ENCODE data around the gene HSDL2. TPM values are rescaled to one million over a fixed set of nuclear protein-coding genes. Genes with fewer than 3 reads are reported as not detected.
"Not testable (repeated sequence)": the region's sequence is repeated elsewhere in the genome, so short reads cannot be mapped to it uniquely, and the experiment has no call there.

HSDL2 gene
- total and polyA plus RNA-seq, 7 experiments from 2014 or later = 9.2 to 24.6 (median 15.5) TPM

DNA sequence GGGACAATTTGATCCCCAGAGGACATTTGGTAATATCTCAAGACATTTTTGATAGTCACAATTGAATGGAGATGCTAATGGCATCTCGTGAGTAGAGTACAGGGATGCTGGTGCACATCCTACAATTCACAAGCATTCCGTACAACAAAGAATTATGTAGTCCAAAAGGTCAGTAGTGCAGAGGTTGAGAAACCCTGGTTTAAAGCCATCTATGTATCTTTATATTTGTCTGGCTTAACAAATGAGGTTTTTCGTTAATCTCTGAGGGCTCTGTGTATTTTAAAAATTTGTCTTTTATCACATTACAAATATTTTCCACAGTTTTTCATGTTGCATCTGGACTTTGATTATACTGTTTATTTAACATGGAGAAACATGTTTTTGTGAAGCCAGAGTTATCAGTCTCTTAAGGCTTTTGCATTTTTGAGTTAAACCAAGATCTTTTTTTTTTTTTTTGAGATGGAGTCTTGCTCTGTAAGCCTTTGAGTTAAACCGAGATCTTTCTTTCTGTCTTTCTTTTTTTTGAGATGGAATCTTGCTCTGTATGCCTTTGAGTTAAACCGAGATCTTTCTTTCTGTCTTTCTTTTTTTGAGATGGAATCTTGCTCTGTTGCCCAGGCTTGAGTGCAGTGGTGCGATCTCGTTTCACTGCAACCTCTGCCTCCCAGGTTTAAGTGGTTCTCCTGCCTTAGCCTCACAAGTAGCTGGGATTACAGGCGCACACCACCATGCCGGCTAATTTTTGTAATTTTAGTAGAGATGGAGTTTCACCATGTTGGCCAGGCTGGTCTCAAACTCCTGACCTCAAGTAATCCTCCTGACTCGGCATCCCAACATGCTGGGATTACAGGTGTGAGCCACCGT, 2.8 kb downstream of the HSDL2 start:
- POLR2A ChIA-PET = no interaction called here
- H3K4me1 ChIP-seq (ENCODE audit: control insufficient read depth in 2 of 2, insufficient read depth in 2 of 2, low read length in 2 of 2) = peaks cover 13 to 20% of the 10 kb centered on the region in 2 donors
- no peaks in the 10 kb centered on the region for H3K9me3 Mint-ChIP-seq
- DNase-seq (no peak), ATAC-seq (no peak)
- peaks cover 26 to 56% (median 45%) of the 10 kb centered on the region in 7 donors for H3K4me1 Mint-ChIP-seq
- no peaks in the 10 kb centered on the region for H3K27me3 ChIP-seq (ENCODE audit: control insufficient read depth in 2 of 2, insufficient read depth in 2 of 2, low read length in 2 of 2)
- peaks cover 0 to 8% (median 0%) of the 10 kb centered on the region in 3 experiments for H3K36me3 ChIP-seq (ENCODE audit: control insufficient read depth in 2 of 3, insufficient read depth in 3 of 3, low read length in 3 of 3)
- intact Hi-C loops (cut with micrococcal nuclease) = no loop called here
- H3K9me3 ChIP-seq (ENCODE audit: control insufficient read depth in 2 of 3, low read length in 3 of 3) = no peaks in the 10 kb centered on the region
- H3K4me3 ChIP-seq (ENCODE audit: low read length) = no peak overlapping the region
- no peaks in the 10 kb centered on the region for H3K27me3 Mint-ChIP-seq
- peak overlapping the region in 3 of 10 donors; percentile 5 to 25 (median 7) for H3K4me3 Mint-ChIP-seq
- H3K36me3 Mint-ChIP-seq = peaks cover 0 to 10% (median 2%) of the 10 kb centered on the region in 5 donors
- H3K27ac Mint-ChIP-seq = peak overlapping the region in 2 of 9 donors; percentile 11 to 66
- CTCF ChIA-PET = no interaction called here
- no peak overlapping the region for H3K27ac ChIP-seq (ENCODE audit: low read depth, low read length)

- Mint-ChIP-seq H3K27ac (peak overlapping the region in 1 of 9 donors; percentile 78), H3K4me1 (peaks cover 23 to 45% (median 31%) of the 10 kb centered on the region in 7 donors), H3K9me3 (no peaks in the 10 kb centered on the region), H3K4me3 (no peak overlapping the region), H3K27me3 (no peaks in the 10 kb centered on the region), H3K36me3 (peaks cover 0 to 14% (median 3%) of the 10 kb centered on the region in 5 donors)
- ChIA-PET CTCF (interaction anchor here (1.2 kb wide), 1 partner anchor 378 kb away, joined by 3 read pairs; no protein-coding TSS in a partner anchor), POLR2A (no interaction called here)
- no peaks in the 10 kb centered on the region for H3K9me3 ChIP-seq (ENCODE audit: control insufficient read depth in 2 of 3, low read length in 3 of 3)
- ATAC-seq (no peak), DNase-seq (no peak)
- H3K27ac ChIP-seq (ENCODE audit: low read depth, low read length) = no peak overlapping the region
- H3K4me1 ChIP-seq (ENCODE audit: control insufficient read depth in 2 of 2, insufficient read depth in 2 of 2, low read length in 2 of 2) = peaks cover 9 to 10% of the 10 kb centered on the region in 2 donors
- peaks cover 0 to 8% (median 0%) of the 10 kb centered on the region in 3 experiments for H3K36me3 ChIP-seq (ENCODE audit: control insufficient read depth in 2 of 3, insufficient read depth in 3 of 3, low read length in 3 of 3)
- no peaks in the 10 kb centered on the region for H3K27me3 ChIP-seq (ENCODE audit: control insufficient read depth in 2 of 2, insufficient read depth in 2 of 2, low read length in 2 of 2)
- intact Hi-C loops (cut with micrococcal nuclease) = no loop called here
- no peak overlapping the region for H3K4me3 ChIP-seq (ENCODE audit: low read length)
These were observed 4.3 kb downstream of the HSDL2 start for GRCh38 chr9:112384219-112384618.

DNA sequence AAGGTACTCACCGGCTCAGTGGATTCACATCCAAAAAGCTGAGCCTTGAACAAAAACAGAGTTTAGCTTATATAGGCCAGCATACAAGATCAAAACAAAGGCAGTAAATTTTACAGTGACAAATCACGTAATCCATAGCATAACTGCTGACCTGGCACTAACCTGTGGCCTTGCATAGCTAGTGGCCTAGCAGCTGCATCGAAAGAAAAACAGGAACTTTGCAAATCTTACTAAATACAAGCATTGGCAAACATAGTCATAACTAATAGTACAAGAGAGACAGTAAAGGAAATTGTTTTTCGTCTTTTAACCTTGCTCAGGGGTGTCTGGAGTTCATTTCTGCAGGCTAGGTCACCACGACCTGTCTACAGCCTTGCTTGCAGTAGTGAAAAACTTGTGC, 4.8 kb downstream of the HSDL2 start:
- DNase-seq = no peak
- ChIA-PET CTCF (interaction anchor here (1.2 kb wide), 1 partner anchor 378 kb away, joined by 3 read pairs; no protein-coding TSS in a partner anchor), POLR2A (no interaction called here)
- Mint-ChIP-seq H3K36me3 (peaks cover 0 to 14% (median 3%) of the 10 kb centered on the region in 5 donors), H3K27me3 (no peaks in the 10 kb centered on the region), H3K4me1 (peaks cover 23 to 43% (median 30%) of the 10 kb centered on the region in 7 donors), H3K4me3 (no peak overlapping the region), H3K27ac (no peak overlapping the region), H3K9me3 (no peaks in the 10 kb centered on the region)
- peaks cover 0 to 4% (median 0%) of the 10 kb centered on the region in 3 experiments for H3K36me3 ChIP-seq (ENCODE audit: control insufficient read depth in 2 of 3, insufficient read depth in 3 of 3, low read length in 3 of 3)
- no peaks in the 10 kb centered on the region for H3K9me3 ChIP-seq (ENCODE audit: control insufficient read depth in 2 of 3, low read length in 3 of 3)
- H3K4me3 ChIP-seq (ENCODE audit: low read length) = no peak overlapping the region
- H3K27ac ChIP-seq (ENCODE audit: low read depth, low read length) = no peak overlapping the region
- intact Hi-C loops (cut with micrococcal nuclease) = no loop called here
- ATAC-seq = no peak
- peaks cover 9 to 10% of the 10 kb centered on the region in 2 donors for H3K4me1 ChIP-seq (ENCODE audit: control insufficient read depth in 2 of 2, insufficient read depth in 2 of 2, low read length in 2 of 2)
- no peaks in the 10 kb centered on the region for H3K27me3 ChIP-seq (ENCODE audit: control insufficient read depth in 2 of 2, insufficient read depth in 2 of 2, low read length in 2 of 2)

GRCh38 chr9:112387115-112387514, 7.2 kb downstream of the HSDL2 start:
- intact Hi-C loops (cut with micrococcal nuclease) = no loop called here
- H3K4me1 ChIP-seq (ENCODE audit: control insufficient read depth in 2 of 2, insufficient read depth in 2 of 2, low read length in 2 of 2) = peaks cover 0 to 10% of the 10 kb centered on the region in 2 donors
- no peaks in the 10 kb centered on the region for H3K9me3 ChIP-seq (ENCODE audit: control insufficient read depth in 2 of 3, low read length in 3 of 3)
- Mint-ChIP-seq H3K4me3 (no peak overlapping the region), H3K27ac (no peak overlapping the region), H3K4me1 (peaks cover 7 to 28% (median 16%) of the 10 kb centered on the region in 7 donors), H3K36me3 (peaks cover 0 to 14% (median 8%) of the 10 kb centered on the region in 5 donors), H3K9me3 (no peaks in the 10 kb centered on the region), H3K27me3 (no peaks in the 10 kb centered on the region)
- no peaks in the 10 kb centered on the region for H3K27me3 ChIP-seq (ENCODE audit: control insufficient read depth in 2 of 2, insufficient read depth in 2 of 2, low read length in 2 of 2)
- H3K27ac ChIP-seq (ENCODE audit: low read depth, low read length) = no peak overlapping the region
- no peak for ATAC-seq
- no peak for DNase-seq
- CTCF ChIA-PET = no interaction called here
- POLR2A ChIA-PET = no interaction called here
- H3K4me3 ChIP-seq (ENCODE audit: low read length) = no peak overlapping the region
- no peaks in the 10 kb centered on the region for H3K36me3 ChIP-seq (ENCODE audit: control insufficient read depth in 2 of 3, insufficient read depth in 3 of 3, low read length in 3 of 3)

DNA sequence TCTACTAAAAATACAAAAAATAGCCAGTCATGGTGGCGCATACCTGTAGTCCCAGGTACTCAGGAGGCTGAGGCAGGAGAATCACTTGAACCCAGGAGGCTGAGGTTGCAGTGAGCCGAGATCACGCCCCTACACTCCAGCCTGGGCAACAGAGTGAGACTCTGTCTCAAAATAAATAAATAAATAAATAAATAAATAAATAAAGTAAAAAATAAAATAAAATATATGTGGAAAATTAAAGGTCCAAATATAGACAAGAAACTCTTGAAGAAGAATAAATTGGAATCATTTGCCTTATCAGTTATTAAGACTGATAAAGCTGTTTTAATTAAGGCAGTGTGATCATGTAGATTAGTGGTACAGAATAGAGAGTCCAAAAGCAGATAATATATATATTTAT, 10.0 kb downstream of the HSDL2 start:
- H3K4me3 ChIP-seq (ENCODE audit: low read length); H3K36me3 ChIP-seq (ENCODE audit: control insufficient read depth in 2 of 3, insufficient read depth in 3 of 3, low read length in 3 of 3); H3K27me3 Mint-ChIP-seq; DNase-seq; POLR2A ChIA-PET; H3K27ac Mint-ChIP-seq; H3K4me3 Mint-ChIP-seq; intact Hi-C loops (cut with micrococcal nuclease); ATAC-seq; H3K9me3 ChIP-seq (ENCODE audit: control insufficient read depth in 2 of 3, low read length in 3 of 3); H3K27me3 ChIP-seq (ENCODE audit: control insufficient read depth in 2 of 2, insufficient read depth in 2 of 2, low read length in 2 of 2); H3K9me3 Mint-ChIP-seq; CTCF ChIA-PET; H3K27ac ChIP-seq (ENCODE audit: low read depth, low read length): not testable (repeated sequence)
- Mint-ChIP-seq H3K36me3 (peaks cover 0 to 30% (median 14%) of the 10 kb centered on the region in 5 donors), H3K4me1 (peaks cover 0 to 12% (median 6%) of the 10 kb centered on the region in 7 donors)
- H3K4me1 ChIP-seq (ENCODE audit: control insufficient read depth in 2 of 2, insufficient read depth in 2 of 2, low read length in 2 of 2) = peaks cover 0 to 10% of the 10 kb centered on the region in 2 donors

GRCh38 chr9:112391936-112392560, 12.1 kb downstream of the HSDL2 start:
- H3K4me3 Mint-ChIP-seq; POLR2A ChIA-PET; H3K27ac ChIP-seq (ENCODE audit: low read depth, low read length); CTCF ChIA-PET; H3K9me3 ChIP-seq (ENCODE audit: control insufficient read depth in 2 of 3, low read length in 3 of 3); H3K36me3 ChIP-seq (ENCODE audit: control insufficient read depth in 2 of 3, insufficient read depth in 3 of 3, low read length in 3 of 3); H3K9me3 Mint-ChIP-seq; H3K4me3 ChIP-seq (ENCODE audit: low read length); DNase-seq; H3K27me3 ChIP-seq (ENCODE audit: control insufficient read depth in 2 of 2, insufficient read depth in 2 of 2, low read length in 2 of 2); ATAC-seq; H3K4me1 Mint-ChIP-seq; intact Hi-C loops (cut with micrococcal nuclease); H3K4me1 ChIP-seq (ENCODE audit: control insufficient read depth in 2 of 2, insufficient read depth in 2 of 2, low read length in 2 of 2); H3K27me3 Mint-ChIP-seq: not testable (repeated sequence)
- Mint-ChIP-seq H3K27ac (peak overlapping the region in 1 of 9 donors; percentile 12), H3K36me3 (peaks cover 0 to 39% (median 19%) of the 10 kb centered on the region in 5 donors)
